GM12878 (cell line): ENCODE measurements around the gene KLF3. TPM values are rescaled to one million over a fixed set of nuclear protein-coding genes. Genes with fewer than 3 reads are reported as not detected.

Source experiments
- ATAC-seq: fragments of 200-7000 bp; cut with Tn5 transposase; 3 replicates; pipeline ENCODE4 v1.9.1; 2020; ENCODE audit warnings: mild to moderate bottlenecking, moderate library complexity
- BruUV-seq: library from RNA; stranded (reverse); fragments of 400-500 nt; replicated peaks from 2 replicates; lab custom pipeline; 2021; lab: Mats Ljungman, UMichigan
- CTCF ChIA-PET: fragments of 300-600 bp; sonication (Branson Sonifier 250); formaldehyde crosslinking; extraction: SDS; loops from one replicate; lab custom pipeline; 2021; ENCODE audit warnings: inconsistent platforms; lab: Yijun Ruan, JAX
- POLR2A ChIA-PET: fragments of 350-600 bp; formaldehyde crosslinking; extraction: SDS; loops from one replicate; lab custom pipeline; 2021; ENCODE audit warnings: inconsistent platforms; lab: Charles Lee
- RAD21 ChIA-PET: fragments of 300-600 bp; sonication (Branson Sonifier 250); formaldehyde crosslinking; loops from one replicate; lab custom pipeline; 2023; ENCODE audit warnings: antibody characterized with exemption; ENCODE audit not compliant: unreplicated experiment; lab: Charles Lee
- SMC1A ChIA-PET: fragments of 300-600 bp; sonication (Branson Sonifier 250); formaldehyde crosslinking; loops from one replicate; lab custom pipeline; 2023; ENCODE audit not compliant: unreplicated experiment, uncharacterized antibody; lab: Charles Lee
- DNase-seq: peaks from one replicate; pipeline ENCODE4 v3.0.0-alpha.2; 2011; ENCODE audit warnings: low read depth, low spot score
- FAIRE-seq: peaks from 3 replicates; lab custom pipeline; 2011; peaks lifted over from hg19 to GRCh38; lab: Jason Lieb, UNC
- H2AFZ ChIP-seq: 2 replicates; pipeline ENCODE4 v1.6.0; 2011; ENCODE audit warnings: low read depth, low read length, control low read depth; ENCODE audit not compliant: control insufficient read depth
- H3K27ac ChIP-seq: 2 replicates; pipeline ENCODE4 v1.5.1; 2011; ENCODE audit warnings: control low read depth; ENCODE audit not compliant: control insufficient read depth, insufficient read depth
- H3K27me3 ChIP-seq, 2 experiments: replicated peaks in 1 of 2; 2 replicates each; pipeline versions ENCODE4 v1.6.0 to v1.6.1; 2011; ENCODE audit warnings: low read length in 1 of 2; ENCODE audit not compliant: control insufficient read depth in 2 of 2, insufficient read depth in 2 of 2
- H3K36me3 ChIP-seq, 2 experiments: 2 replicates each; pipeline ENCODE4 v1.5.1; 2011; ENCODE audit warnings: low read length in 1 of 2; ENCODE audit not compliant: control insufficient read depth in 2 of 2, insufficient read depth in 2 of 2
- H3K4me1 ChIP-seq: 2 replicates; pipeline ENCODE4 v1.6.1; 2011; ENCODE audit warnings: mild to moderate bottlenecking, low read length, moderate library complexity, mixed read lengths; ENCODE audit not compliant: control insufficient read depth, insufficient read depth
- H3K4me2 ChIP-seq: 2 replicates; pipeline ENCODE4 v1.6.0; 2011; ENCODE audit warnings: control low read depth; ENCODE audit not compliant: control insufficient read depth, insufficient read depth
- H3K4me3 ChIP-seq: fragments of 200-600 bp; sonication (generic); 2 replicates; pipeline ENCODE4 v1.5.1; 2016
- H3K79me2 ChIP-seq: 2 replicates; pipeline ENCODE4 v1.6.0; 2011; ENCODE audit warnings: low read length; ENCODE audit not compliant: control insufficient read depth, insufficient read depth
- H3K9ac ChIP-seq: 2 replicates; pipeline ENCODE4 v1.8.0; 2011; ENCODE audit warnings: low read length, control low read depth, mixed read lengths; ENCODE audit not compliant: control insufficient read depth, insufficient read depth
- H3K9me3 ChIP-seq: replicated peaks from 3 replicates; pipeline ENCODE4 v1.5.1; 2011; ENCODE audit warnings: mild to moderate bottlenecking, low read length; ENCODE audit not compliant: control insufficient read depth, insufficient read depth
- H4K20me1 ChIP-seq: 2 replicates; pipeline ENCODE4 v1.6.0; 2011; ENCODE audit not compliant: control insufficient read depth, insufficient read depth
- ATF7 ChIP-seq: fragments of 450-650 bp; IDR thresholded peaks from 2 replicates; pipeline ENCODE4 v1.6.1; 2016; ENCODE audit warnings: low read depth, mild to moderate bottlenecking
- BCLAF1 ChIP-seq: fragments of 450-650 bp; IDR thresholded peaks from 2 replicates; pipeline ENCODE4 v1.6.1; 2017; ENCODE audit warnings: antibody characterized with exemption, mild to moderate bottlenecking, moderate library complexity
- BHLHE40 ChIP-seq, 2 experiments: fragments of 450-650 bp in 1 of 2; IDR thresholded peaks; 2 replicates each; pipeline ENCODE4 v1.6.1; 2011 to 2017; ENCODE audit warnings: low read depth in 2 of 2, borderline replicate concordance in 1 of 2, improper control_type of control experiment in 1 of 2, low read length in 1 of 2, mild to moderate bottlenecking in 1 of 2
- BRCA1 ChIP-seq: IDR thresholded peaks from 2 replicates; pipeline ENCODE4 v1.6.1; 2011; ENCODE audit warnings: low read depth, low read length, improper control_type of control experiment
- CBX5 ChIP-seq: sonication (generic); IDR thresholded peaks from 2 replicates; pipeline ENCODE4 v1.6.1; 2016; ENCODE audit warnings: low read depth, moderate library complexity, mild to moderate bottlenecking, inconsistent platforms
- CREB1 ChIP-seq: IDR thresholded peaks from 2 replicates; pipeline ENCODE4 v1.6.1; 2012; ENCODE audit warnings: low read depth, mild to moderate bottlenecking, inconsistent platforms
- MTA3 ChIP-seq: IDR thresholded peaks from 2 replicates; pipeline ENCODE4 v1.6.1; 2012; ENCODE audit warnings: low read length, inconsistent platforms, borderline replicate concordance
- NFYB ChIP-seq: IDR thresholded peaks from 2 replicates; pipeline ENCODE4 v1.6.1; 2011; ENCODE audit warnings: low read depth, mild to moderate bottlenecking, low read length, improper control_type of control experiment, moderate library complexity; ENCODE audit not compliant: insufficient read depth
- NR2C2 ChIP-seq: IDR thresholded peaks from 2 replicates; pipeline ENCODE4 v1.6.1; 2011; ENCODE audit warnings: borderline replicate concordance, low read depth; ENCODE audit not compliant: control insufficient read depth, insufficient read length
- PKNOX1 ChIP-seq: fragments of 450-650 bp; IDR thresholded peaks from 2 replicates; pipeline ENCODE4 v1.6.1; 2016; ENCODE audit warnings: mild to moderate bottlenecking
- RAD21 ChIP-seq: IDR thresholded peaks from 2 replicates; pipeline ENCODE4 v1.6.1; 2011; ENCODE audit warnings: mild to moderate bottlenecking, low read depth, low read length, moderate library complexity; ENCODE audit not compliant: insufficient read depth
- RB1 ChIP-seq: fragments of 450-650 bp; formaldehyde crosslinking; IDR thresholded peaks from 2 replicates; pipeline ENCODE4 v1.6.1; 2017; ENCODE audit warnings: mild to moderate bottlenecking, borderline replicate concordance
- RELB ChIP-seq: fragments of 450-650 bp; IDR thresholded peaks from 2 replicates; pipeline ENCODE4 v1.6.1; 2017; ENCODE audit warnings: low read depth, mild to moderate bottlenecking, moderate library complexity
- RFX5 ChIP-seq: IDR thresholded peaks from 2 replicates; pipeline ENCODE4 v1.6.1; 2011; ENCODE audit warnings: low read depth, low read length, improper control_type of control experiment
- ZBTB33 ChIP-seq: fragments of 450-650 bp; IDR thresholded peaks from 2 replicates; pipeline ENCODE4 v1.6.1; 2017; ENCODE audit warnings: mild to moderate bottlenecking
- ZZZ3 ChIP-seq: IDR thresholded peaks from 2 replicates; pipeline ENCODE4 v1.6.1; 2011; ENCODE audit warnings: low read depth; ENCODE audit not compliant: control insufficient read depth, insufficient read length
- WGBS: methylation state at CpG from one replicate; pipeline ENCODE4 v1.1.6; 2016; ENCODE audit warnings: low lambda C conversion rate; ENCODE audit not compliant: insufficient replicate concordance, insufficient coverage; ENCODE audit errors: missing lambda C conversion rate; 5-methylcytosine and 5-hydroxymethylcytosine counted together
- in situ Hi-C: fragments of 300-500 bp; cut with MboI; formaldehyde crosslinking; loops from 9 replicates; pipeline ENCODE4 v1.14.3; 2018; ENCODE audit warnings: mixed read lengths
- intact Hi-C: fragments of 100-400 bp; cut with micrococcal nuclease; formaldehyde crosslinking; loops from one replicate; pipeline ENCODE4 v1.14.2; 2022; ENCODE audit not compliant: unreplicated experiment
- polyA plus RNA-seq, 11 experiments: library from polyadenylated mRNA; depleted of rRNA in 4 of 11; unstranded in 6 of 11; stranded (reverse) in 5 of 11; fragments of >200 nt; fragmentation: Nextera tagmentation in 4 of 11; fragmentation: Illumina TruSeq in 1 of 11; extraction: Ambion mirVana in 4 of 11; extraction: Trizol in 1 of 11; gene quantifications; 1 replicate in 1 of 11; 2 replicates in 10 of 11; pipeline versions ENCODE4 v1.2.1 to v1.2.3, GENCODE V29; 2011 to 2016; ENCODE audit warnings: inconsistent platforms in 2 of 11, missing spikeins in 2 of 11, low read depth in 1 of 11
- total RNA-seq, 4 experiments: library from RNA; depleted of rRNA in 3 of 4; stranded (reverse); fragments of >200 nt in 3 of 4; fragmentation: Illumina TruSeq in 1 of 4; extraction: Trizol in 1 of 4; gene quantifications; 2 replicates each; pipeline versions ENCODE4 v1.2.1 to v1.2.3, GENCODE V29; 2013 to 2021

Gene KLF3
- total and polyA plus RNA-seq, 10 of the 15 experiments (the other 5 are each of a cell fraction or from before 2014, with no cell fraction given), result 1.4 to 5.8 (median 2.1) TPM

GRCh38 chr4:38730493-38730829 is 66.5 kb downstream of the KLF3 start:
- ChIA-PET CTCF (interaction anchor here (0.8 to 7.1 kb wide), 19 partner anchors 12 to 664 kb away, joined by 3 to 65 read pairs (median 5); partner anchors contain the start of gene TLR10), SMC1A (interaction anchor here (0.5 to 5.8 kb wide), 16 partner anchors 9 to 661 kb away, joined by 3 to 40 read pairs (median 6); partner anchors contain the start of genes TLR1 and TLR10), RAD21 (interaction anchor here (0.5 to 6.9 kb wide), 19 partner anchors 9 to 1037 kb away, joined by 3 to 66 read pairs (median 4); partner anchors contain the start of genes TLR1 and TLR10), POLR2A (interaction anchor here (0.6 to 1.3 kb wide), 5 partner anchors 52 to 598 kb away, joined by 3 to 5 read pairs (median 3); partner anchors contain the start of gene TLR10)
- Histone ChIP-seq H3K4me1 (peaks cover 16% of the 10 kb centered on the region), H4K20me1 (no peaks in the 10 kb centered on the region), H3K27me3 (no peaks in the 10 kb centered on the region; a peak in 1 of 4 replicates), H3K27ac (peak overlapping the region; percentile 57), H3K9ac (no peak overlapping the region), H3K36me3 (no peaks in the 10 kb centered on the region), H3K79me2 (no peaks in the 10 kb centered on the region), H3K4me3 (no peak overlapping the region), H2AFZ (peak overlapping the region; percentile 69; the same call in 1 of the 2 replicates), H3K9me3 (peaks cover 6% of the 10 kb centered on the region; the same call in 2 of the 3 replicates), H3K4me2 (peak overlapping the region; percentile 70)
- intact Hi-C loops, result loop anchor here (1.0 to 5.0 kb wide), 4 partner anchors 55 to 653 kb away; no protein-coding TSS in a partner anchor
- ATAC-seq (no peak), FAIRE-seq (no peak), DNase-seq (no peak)
- no TSS peak for BruUV-seq
- 73% methylated on average over 4 of the region's 4 CpGs for WGBS
- in situ Hi-C loops, result loop anchor here (5.0 kb wide), 2 partner anchors 548 to 658 kb away; no protein-coding TSS in a partner anchor
- TF ChIP-seq NFYB (no peak), RB1 (no peak), BRCA1 (no peak), CBX5 (no peak), MTA3 (no peak), CREB1 (no peak), BCLAF1 (no peak), BHLHE40 (IDR thresholded peaks at IDR 0.05; ENCODE audit: borderline replicate concordance in 1 of 2, low read depth in 2 of 2, low read length in 1 of 2) (no peak), PKNOX1 (peak; percentile 12; the same call in 1 of the 2 replicates), ZZZ3 (no peak), ZBTB33 (no peak), RELB (no peak), RAD21 (no peak), NR2C2 (no peak), ATF7 (no peak), RFX5 (no peak)
